Endothelial cell of umbilical vein (primary cell): ENCODE results near the gene ZNF652. TPM values are rescaled to one million over a fixed set of nuclear protein-coding genes. Genes with fewer than 3 reads are reported as not detected.

ENCODE experiments used
- BruUV-seq: library from RNA; stranded (reverse); fragments of 400-500 nt; replicated peaks from 2 replicates; lab custom pipeline; 2021; lab: Mats Ljungman, UMichigan
- CTCF ChIA-PET: fragments of 300-600, 350-600 bp; sonication (Branson Sonifier 250); formaldehyde crosslinking; loops from one replicate; lab custom pipeline; 2021; ENCODE audit warnings: antibody characterized with exemption, inconsistent platforms; lab: Charles Lee
- POLR2A ChIA-PET: fragments of 300-600, 350-600 bp; sonication (Branson Sonifier 250); formaldehyde crosslinking; loops from one replicate; lab custom pipeline; 2021; ENCODE audit warnings: antibody characterized with exemption, inconsistent platforms; lab: Charles Lee
- DNase-seq: peaks from one replicate; pipeline ENCODE4 v3.0.0-alpha.2; 2011; ENCODE audit warnings: low read depth, low spot score
- FAIRE-seq: peaks from 2 replicates; lab custom pipeline; 2011; peaks lifted over from hg19 to GRCh38; lab: Jason Lieb, UNC
- H2AFZ ChIP-seq: 2 replicates; pipeline ENCODE4 v1.6.0; 2012; ENCODE audit warnings: low read depth, low read length, control low read depth, inconsistent platforms
- H3K27ac ChIP-seq: 2 replicates; pipeline ENCODE4 v1.5.1; 2011; ENCODE audit warnings: low read depth, mild to moderate bottlenecking, control low read depth, low read length, moderate library complexity; ENCODE audit not compliant: insufficient read depth
- H3K27me3 ChIP-seq, 2 experiments: 2 replicates each; pipeline versions ENCODE4 v1.6.0 to v1.6.1; 2011; ENCODE audit warnings: low read length in 2 of 2, mixed read lengths in 1 of 2; ENCODE audit not compliant: control insufficient read depth in 2 of 2, insufficient read depth in 2 of 2
- H3K36me3 ChIP-seq, 2 experiments: 2 replicates in 1 of 2; 3 replicates in 1 of 2; pipeline ENCODE4 v1.5.1; 2011; ENCODE audit warnings: low read length in 2 of 2, mild to moderate bottlenecking in 1 of 2, moderate library complexity in 1 of 2; ENCODE audit not compliant: control insufficient read depth in 2 of 2, insufficient read depth in 2 of 2; ENCODE audit errors: extremely low read depth in 1 of 2
- H3K4me1 ChIP-seq: 3 replicates; pipeline ENCODE4 v1.5.1; 2011; ENCODE audit warnings: mild to moderate bottlenecking, low read length; ENCODE audit not compliant: control insufficient read depth, insufficient read depth; ENCODE audit errors: extremely low read depth
- H3K4me2 ChIP-seq: 2 replicates; pipeline ENCODE4 v1.6.1; 2011; ENCODE audit warnings: low read length, control low read depth, mixed read lengths; ENCODE audit not compliant: insufficient read depth
- H3K4me3 ChIP-seq, 3 experiments: fragments of 200-600 bp in 1 of 3; sonication (generic), shearing (Covaris generic) in 1 of 3; replicated peaks in 1 of 3; 2 replicates each; pipeline ENCODE4 v1.5.1; 2011 to 2016; ENCODE audit warnings: control low read depth in 3 of 3, low read length in 3 of 3, mild to moderate bottlenecking in 2 of 3, inconsistent platforms in 1 of 3, low read depth in 1 of 3, moderate library complexity in 1 of 3; ENCODE audit not compliant: insufficient read depth in 1 of 3
- H3K79me2 ChIP-seq: 2 replicates; pipeline ENCODE4 v1.6.0; 2012; ENCODE audit warnings: low read length, inconsistent platforms; ENCODE audit not compliant: control insufficient read depth, insufficient read depth
- H3K9ac ChIP-seq: replicated peaks from 2 replicates; pipeline ENCODE3; 2011; ENCODE audit warnings: low read length, control low read depth; ENCODE audit not compliant: insufficient read depth; ENCODE audit errors: extremely low read depth
- H3K9me1 ChIP-seq: replicated peaks from 3 replicates; pipeline ENCODE4 v1.6.0; 2011; ENCODE audit warnings: mild to moderate bottlenecking, low read length; ENCODE audit not compliant: control insufficient read depth, insufficient read depth; ENCODE audit errors: extremely low read depth
- H3K9me3 ChIP-seq: replicated peaks from 2 replicates; pipeline ENCODE4 v1.5.1; 2012; ENCODE audit warnings: low read length, inconsistent platforms; ENCODE audit not compliant: control insufficient read depth, insufficient read depth
- H4K20me1 ChIP-seq: replicated peaks from 2 replicates; pipeline ENCODE3; 2011; ENCODE audit warnings: mild to moderate bottlenecking, low read length; ENCODE audit not compliant: control insufficient read depth, insufficient read depth; ENCODE audit errors: extremely low read depth
- CTCF ChIP-seq, 2 donors: IDR thresholded peaks; 1 replicate in 1 of 2; 2 replicates in 1 of 2; pipeline ENCODE4 v1.5.1; 2011; ENCODE audit warnings: low read length in 2 of 2, mild to moderate bottlenecking in 2 of 2, moderate library complexity in 2 of 2, control low read depth in 1 of 2, inconsistent platforms in 1 of 2, low read depth in 1 of 2; ENCODE audit not compliant: insufficient read depth in 1 of 2; ENCODE audit errors: extremely low read depth in 1 of 2
- EZH2 ChIP-seq: IDR thresholded peaks from 2 replicates; pipeline ENCODE4 v1.6.1; 2012; ENCODE audit warnings: borderline replicate concordance, low read depth, mild to moderate bottlenecking, moderate library complexity, low read length, inconsistent platforms; ENCODE audit not compliant: severe bottlenecking
- FOS ChIP-seq: IDR thresholded peaks from 2 replicates; pipeline ENCODE4 v1.6.1; 2011; ENCODE audit warnings: mild to moderate bottlenecking, low read length, moderate library complexity, borderline replicate concordance; ENCODE audit not compliant: insufficient read depth
- GATA2 ChIP-seq: IDR thresholded peaks from 2 replicates; pipeline ENCODE4 v1.7.0; 2011; ENCODE audit warnings: low read depth, mild to moderate bottlenecking, moderate library complexity, mixed read lengths, low read length; ENCODE audit not compliant: insufficient read length, insufficient read depth
- JUN ChIP-seq: IDR thresholded peaks from 2 replicates; pipeline ENCODE4 v1.6.1; 2011; ENCODE audit warnings: borderline replicate concordance, low read depth; ENCODE audit not compliant: insufficient read length, insufficient read depth
- MAX ChIP-seq: IDR thresholded peaks from 2 replicates; pipeline ENCODE4 v1.6.1; 2011; ENCODE audit not compliant: insufficient read depth, insufficient read length
- MYC ChIP-seq: IDR thresholded peaks from one replicate; pipeline ENCODE4 v1.6.1; 2011; ENCODE audit warnings: mild to moderate bottlenecking, low read depth, low read length
- POLR2A ChIP-seq: IDR thresholded peaks from 2 replicates; pipeline ENCODE4 v1.6.1; 2012; ENCODE audit warnings: low read depth, mild to moderate bottlenecking, control low read depth, low read length
- POLR2AphosphoS5 ChIP-seq: IDR thresholded peaks from 2 replicates; pipeline ENCODE4 v1.6.1; 2012; ENCODE audit warnings: low read depth, mild to moderate bottlenecking, control low read depth, low read length, moderate library complexity; ENCODE audit not compliant: insufficient read depth
- dilution Hi-C: fragments of 300-500 bp; cut with MboI; formaldehyde crosslinking; loops from one replicate; pipeline ENCODE4 v1.15.0; 2019; ENCODE audit warnings: low sequenced_read_pairs; ENCODE audit not compliant: extremely low pct_ligation_motif_present
- intact Hi-C: fragments of 100-400 bp; cut with micrococcal nuclease; formaldehyde crosslinking; loops from one replicate; pipeline ENCODE4 v1.10.0; 2022
- polyA plus RNA-seq, 4 experiments: library from polyadenylated mRNA; depleted of rRNA in 3 of 4; stranded (reverse) in 3 of 4; unstranded in 1 of 4; fragments of >200 nt; gene quantifications; 2 replicates each; pipeline versions ENCODE4 v1.2.1 to v1.2.3, GENCODE V29; 2011 to 2012; ENCODE audit warnings: missing spikeins in 1 of 4
- total RNA-seq: library from RNA; stranded (reverse); gene quantifications from 2 replicates; pipeline ENCODE4 v1.2.3, GENCODE V29; 2021

The ZNF652 gene
- total and polyA plus RNA-seq, 2 donors (not counting 3 experiments of a cell fraction or from before 2014, with no cell fraction given), result 6.1 to 18.6 TPM

DNA sequence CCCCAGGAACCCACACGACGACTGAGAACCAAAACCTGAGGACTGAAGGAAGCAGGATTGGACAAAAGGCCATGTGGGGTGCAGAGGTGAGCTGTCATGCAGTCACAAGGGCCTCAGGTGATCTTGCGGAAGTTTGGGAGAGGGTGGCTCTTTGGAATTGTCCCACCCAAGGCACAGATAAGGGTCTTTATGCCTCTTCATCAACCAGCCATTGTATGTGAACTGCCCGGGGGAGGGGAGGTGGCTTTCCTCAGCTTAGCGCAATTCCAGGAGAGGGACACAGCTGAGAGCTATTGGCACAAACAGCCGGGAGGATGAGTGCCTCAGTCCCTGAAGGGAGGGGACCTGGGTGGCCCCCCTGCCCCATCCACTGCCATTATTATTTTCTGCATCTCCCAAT, 76.3 kb downstream of the ZNF652 start:
- no TSS peak for BruUV-seq
- no peaks in the 10 kb centered on the region for H3K27me3 ChIP-seq
- H3K9me3 ChIP-seq, result no peaks in the 10 kb centered on the region
- H3K79me2 ChIP-seq, result no peaks in the 10 kb centered on the region
- POLR2A ChIA-PET, result no interaction called here
- no peak overlapping the region for H3K4me2 ChIP-seq
- dilution Hi-C loops, result no loop called here
- TF ChIP-seq GATA2 (no peak), EZH2 (no peak), MAX (no peak), JUN (no peak), MYC (no peak), FOS (no peak), POLR2AphosphoS5 (no peak), POLR2A (no peak), CTCF (IDR thresholded peaks at IDR 0.05; ENCODE audit: extremely low read depth in 1 of 2, insufficient read depth in 1 of 2, low read depth in 1 of 2, low read length in 2 of 2) (no peak)
- no peak overlapping the region for H3K4me3 ChIP-seq
- no peaks in the 10 kb centered on the region for H3K36me3 ChIP-seq
- no peak for DNase-seq
- no peak overlapping the region for H3K9ac ChIP-seq
- H3K9me1 ChIP-seq, result no peaks in the 10 kb centered on the region
- no peak for FAIRE-seq
- intact Hi-C loops, result no loop called here
- H3K27ac ChIP-seq, result no peak overlapping the region
- CTCF ChIA-PET, result no interaction called here
- H3K4me1 ChIP-seq, result no peaks in the 10 kb centered on the region
- H2AFZ ChIP-seq, result no peak overlapping the region
- H4K20me1 ChIP-seq, result no peaks in the 10 kb centered on the region
